CD4-positive, alpha-beta T cell treated with Interleukin-21 for 1 hour (primary cell): Measurements from ENCODE around the gene CFAP52.
"Not testable (repeated sequence)": the region's sequence is repeated elsewhere in the genome, so short reads cannot be mapped to it uniquely, and the experiment has no call there.

Source experiments
- DNase-seq: peaks from one replicate; pipeline ENCODE4 v3.0.0-alpha.2; 2020

CFAP52 gene

DNA sequence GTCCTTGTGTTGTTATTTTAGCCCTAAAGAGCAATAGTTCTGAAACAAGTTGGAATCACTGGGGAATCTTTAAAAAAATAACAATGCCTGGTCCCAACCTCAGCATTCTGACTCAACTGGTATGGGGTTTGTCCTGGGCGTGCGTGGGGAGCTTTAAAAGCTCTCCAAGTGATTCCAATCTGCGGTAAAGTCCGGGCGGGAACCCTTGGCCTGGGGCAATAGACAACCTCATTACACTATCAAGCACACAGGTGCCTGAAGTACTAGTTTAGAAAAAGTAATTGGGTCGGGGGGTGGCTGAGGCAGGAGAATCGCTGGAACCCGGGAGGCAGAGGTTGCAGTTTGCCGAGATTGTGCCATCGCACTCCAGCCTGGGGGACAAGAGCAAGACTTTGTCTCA, 5.2 kb upstream of the CFAP52 start:
- no peak for DNase-seq

DNA sequence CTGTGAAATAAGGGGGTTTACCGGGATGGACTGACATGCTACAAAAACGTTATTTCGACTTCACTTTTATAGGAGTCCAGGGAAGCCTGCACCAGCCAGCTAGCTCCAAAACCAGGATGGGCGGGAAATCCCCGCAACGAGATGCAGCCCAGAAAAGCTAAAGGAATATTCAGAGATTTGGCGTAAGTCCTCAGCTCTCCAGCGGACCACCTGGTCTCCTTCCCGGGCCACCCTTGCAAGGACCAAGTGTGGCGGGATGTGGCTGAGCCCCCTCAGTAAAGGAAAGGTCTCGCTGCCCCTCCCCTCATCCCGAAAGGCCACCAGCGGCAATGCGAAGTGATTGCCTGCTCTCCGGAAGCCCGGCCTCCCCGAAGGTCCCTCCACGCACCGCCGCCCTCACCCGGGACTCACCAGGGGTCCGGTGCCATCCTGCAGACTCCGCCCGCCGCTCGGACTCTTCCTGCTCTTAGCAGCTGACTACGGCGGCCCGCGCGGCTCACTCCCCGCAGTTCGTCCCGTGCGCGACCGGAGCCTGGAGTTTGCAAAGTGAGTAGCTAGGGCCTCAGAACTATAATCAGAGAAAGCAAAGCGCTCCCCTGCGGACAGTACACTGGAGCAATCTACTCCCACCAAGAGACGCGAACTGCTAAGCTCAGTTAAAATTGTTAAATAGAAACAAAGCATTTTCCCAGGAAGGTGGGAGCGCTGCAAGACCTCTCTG, 901 bp upstream of the CFAP52 start, which contains the start of gene STX8:
TSS of gene STX8 (minus strand) at position 440 of the 721 bp plus-strand sequence. CDS start at position 428, 12 bp downstream.
- DNase-seq: peak; percentile 81

DNA sequence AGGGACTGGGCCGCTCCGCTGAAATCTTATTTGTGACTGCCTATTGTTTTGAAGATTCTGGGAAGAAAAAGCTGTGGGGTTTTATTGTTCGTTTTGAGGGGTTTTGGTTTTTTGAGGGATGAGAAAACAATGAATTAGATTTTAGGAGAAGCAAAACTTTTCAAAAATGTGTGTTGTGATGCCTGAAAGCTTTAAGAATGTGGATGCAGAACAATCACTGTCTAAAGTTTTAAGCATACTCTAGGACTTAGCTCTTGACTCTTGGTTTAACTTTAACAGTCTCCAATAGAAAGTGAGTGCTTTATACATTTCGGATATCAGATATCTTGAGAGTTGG, 899 bp downstream of the CFAP52 start:
- no peak for DNase-seq

DNA sequence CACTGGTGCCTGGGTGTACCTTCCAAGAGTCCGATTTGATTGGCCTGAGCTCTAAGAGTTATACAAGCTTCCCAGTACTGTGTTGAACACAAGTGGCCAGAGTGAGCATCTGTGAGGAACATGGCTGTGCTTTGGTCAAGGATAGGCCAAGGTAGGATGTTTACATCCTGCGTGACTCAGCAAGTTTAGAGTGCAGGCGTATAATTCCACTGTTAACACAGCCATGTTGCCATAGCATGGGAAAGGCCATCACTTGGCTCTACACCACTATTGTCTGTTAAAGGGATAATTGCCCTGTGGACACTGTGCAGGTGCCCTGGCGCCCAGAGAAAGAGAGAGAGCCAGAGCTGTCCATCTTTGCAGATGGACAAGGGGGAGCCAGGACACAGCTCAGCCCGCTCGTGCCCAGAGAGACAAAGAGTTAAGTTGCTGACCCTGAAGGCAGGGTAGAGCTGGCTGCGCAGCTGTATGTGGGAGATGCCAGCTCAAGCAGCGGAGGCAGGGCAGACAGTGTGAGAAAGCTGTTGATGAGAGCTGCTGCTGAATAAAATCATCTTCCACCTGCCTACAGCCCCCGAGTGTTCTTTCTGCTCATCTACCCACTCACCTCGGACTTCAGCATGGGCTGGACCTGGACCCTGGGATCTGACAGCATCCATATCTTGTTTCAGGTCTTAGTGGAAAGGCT, 11.7 kb downstream of the CFAP52 start:
- no peak for DNase-seq

- DNase-seq: no peak
Measured at GRCh38 chr17:9594065-9594464, 17.6 kb downstream of the CFAP52 start.

DNA sequence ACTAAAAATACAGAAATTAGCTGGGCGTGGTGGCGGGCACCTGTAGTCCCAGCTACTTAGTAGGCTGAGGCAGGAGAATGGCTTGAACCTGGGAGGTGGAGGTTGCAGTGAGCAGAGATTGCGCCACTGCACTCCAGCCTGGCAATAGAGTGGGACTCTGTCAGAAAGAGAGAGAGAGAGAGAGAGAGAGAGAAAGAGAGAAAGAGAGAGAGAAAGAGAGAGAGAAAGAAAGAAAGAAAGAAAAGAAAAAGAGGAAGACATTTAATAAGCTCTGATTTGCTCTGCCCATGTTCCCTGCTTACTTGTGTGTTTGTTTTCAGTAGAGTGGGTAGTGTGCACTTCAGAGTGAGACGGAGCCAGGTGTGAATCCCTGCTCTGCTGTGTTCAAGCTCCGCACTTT, 21.2 kb downstream of the CFAP52 start:
- DNase-seq: not testable (repeated sequence)

DNA sequence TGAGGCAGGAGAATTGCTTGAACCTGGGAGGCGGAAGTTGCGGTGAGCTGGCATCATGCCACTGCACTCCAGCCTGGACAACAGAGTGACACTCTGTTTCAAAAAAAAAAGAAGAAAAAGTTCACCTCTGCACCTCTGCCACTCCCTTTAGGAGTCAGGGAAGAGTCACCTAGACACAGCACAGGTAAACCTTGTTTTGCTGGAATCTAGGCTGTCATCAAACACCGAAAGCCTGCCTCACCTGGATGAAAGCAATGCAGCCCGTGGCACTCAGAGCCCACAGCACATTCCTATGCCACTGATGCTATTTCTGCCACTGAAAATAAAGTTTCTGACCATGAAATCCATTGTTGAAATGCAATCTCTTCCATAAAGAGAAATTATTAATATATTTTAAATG, 22.2 kb downstream of the CFAP52 start:
- DNase-seq: no peak

GRCh38 chr17:9604583-9604982, 28.1 kb downstream of the CFAP52 start:
- DNase-seq: not testable (repeated sequence)

GRCh38 chr17:9606453-9606852, 30.0 kb downstream of the CFAP52 start:
- DNase-seq: no peak

DNA sequence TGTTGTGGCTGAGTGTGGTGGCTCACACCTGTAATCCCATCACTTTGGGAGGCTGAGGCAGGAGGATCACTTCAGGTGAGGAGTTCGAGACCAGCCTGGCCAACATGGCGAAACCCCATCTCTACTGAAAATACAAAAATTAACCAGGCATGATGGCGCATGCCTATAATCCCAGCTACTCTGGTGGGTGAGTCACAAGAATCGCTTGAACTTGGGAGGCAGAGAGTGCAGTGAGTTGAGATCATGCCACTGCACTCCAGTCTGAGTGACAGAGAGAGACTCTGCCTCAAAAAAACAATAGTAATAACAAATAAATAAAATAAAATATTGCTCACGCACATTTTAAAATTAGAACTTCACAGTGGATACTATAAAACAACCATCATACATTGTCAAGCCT, 30.6 kb downstream of the CFAP52 start:
- DNase-seq: not testable (repeated sequence)

DNA sequence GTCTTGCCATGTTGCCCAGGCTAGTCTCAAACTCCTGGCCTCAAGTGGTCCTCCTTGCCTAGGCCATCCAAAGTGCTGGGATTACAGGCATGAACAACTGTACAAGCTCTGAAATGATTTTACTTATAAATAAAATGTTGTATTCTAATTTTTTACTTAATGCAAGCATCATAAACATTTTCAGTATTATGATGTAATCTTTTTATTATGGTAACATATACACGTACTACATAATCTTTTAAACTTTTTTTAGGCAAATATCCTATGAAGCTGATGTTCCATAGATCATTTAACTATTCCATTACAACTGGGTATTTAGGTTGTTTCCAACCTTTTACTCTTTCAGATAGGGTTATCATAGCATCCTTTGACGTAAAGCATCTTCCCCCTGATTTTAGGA, 35.1 kb downstream of the CFAP52 start:
- no peak for DNase-seq

- no peak for DNase-seq
Measured at GRCh38 chr17:9612006-9612405, 35.6 kb downstream of the CFAP52 start.

- no peak for DNase-seq
Measured at GRCh38 chr17:9615486-9615885, 39.0 kb downstream of the CFAP52 start.

GRCh38 chr17:9622961-9623360, 46.5 kb downstream of the CFAP52 start:
- DNase-seq: no peak

GRCh38 chr17:9628509-9628908, 52.1 kb downstream of the CFAP52 start:
- DNase-seq: no peak

GRCh38 chr17:9632741-9633140, 56.3 kb downstream of the CFAP52 start:
- DNase-seq: no peak

- DNase-seq: no peak
Measured at GRCh38 chr17:9635340-9635739, 58.9 kb downstream of the CFAP52 start.

DNA sequence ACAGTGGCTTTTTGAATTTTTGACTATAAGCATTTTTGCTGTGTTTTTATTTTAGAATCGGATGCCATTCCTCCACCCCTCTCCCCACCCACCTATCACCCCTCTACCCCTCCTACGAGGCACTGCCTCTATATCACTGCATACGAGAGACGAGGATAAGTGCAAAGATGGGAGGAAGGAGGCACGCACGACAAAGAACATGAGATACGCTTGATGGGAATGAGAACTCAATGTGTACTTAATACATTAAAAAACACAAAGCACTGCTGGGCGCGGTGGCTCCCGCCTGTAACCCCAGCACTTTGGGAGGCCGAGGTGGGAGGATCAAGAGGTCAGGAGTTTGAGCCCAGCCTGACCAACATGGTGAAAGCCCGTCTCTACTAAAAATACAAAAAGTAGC, 60.1 kb downstream of the CFAP52 start:
- no peak for DNase-seq

GRCh38 chr17:9640388-9640787, 63.9 kb downstream of the CFAP52 start:
- DNase-seq: not testable (repeated sequence)

GRCh38 chr17:9643611-9644010, 67.2 kb downstream of the CFAP52 start:
- DNase-seq: no peak

- DNase-seq: no peak
Measured at GRCh38 chr17:9644910-9645751, 68.7 kb downstream of the CFAP52 start, which contains the start of gene USP43. TSS of gene USP43 (plus strand) at chr17:9645517. CDS start at chr17:9645633, 116 bp downstream.

DNA sequence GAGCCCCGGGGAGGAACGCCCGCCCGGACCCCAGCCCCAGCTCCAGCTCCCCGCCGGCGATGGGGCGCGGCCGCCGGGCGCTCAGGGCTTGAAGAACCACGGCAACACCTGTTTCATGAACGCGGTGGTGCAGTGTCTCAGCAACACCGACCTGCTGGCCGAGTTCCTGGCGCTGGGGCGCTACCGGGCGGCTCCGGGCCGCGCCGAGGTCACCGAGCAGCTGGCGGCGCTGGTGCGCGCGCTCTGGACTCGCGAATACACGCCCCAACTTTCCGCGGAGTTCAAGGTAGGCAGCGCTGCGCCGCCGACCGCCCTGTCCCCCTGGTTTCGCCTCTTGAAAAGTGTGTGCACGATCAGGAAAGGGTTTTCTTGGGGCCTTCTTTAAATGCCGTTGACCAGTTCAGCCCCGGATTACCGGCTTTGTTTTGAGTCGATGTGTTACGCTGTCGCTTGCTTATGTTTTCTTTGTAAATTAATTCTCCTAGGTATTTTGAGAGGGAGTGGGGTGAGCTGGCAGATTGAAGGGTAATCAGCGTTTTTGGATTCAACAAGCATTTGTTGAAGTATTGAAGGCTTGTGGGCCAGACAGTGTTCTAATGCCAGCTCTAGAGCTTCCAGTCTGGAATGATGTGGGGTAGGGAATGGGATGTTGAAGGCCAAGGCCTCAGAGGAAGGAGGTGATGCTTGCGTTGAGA, 69.6 kb downstream of the CFAP52 start:
- DNase-seq: no peak

- DNase-seq: no peak
Measured at GRCh38 chr17:9646546-9646885, 70.1 kb downstream of the CFAP52 start.
